Measurements from ENCODE around the gene SLC34A1. TPM values are rescaled to one million over a fixed set of nuclear protein-coding genes. Genes with fewer than 3 reads are reported as not detected.

The SLC34A1 gene
- total RNA-seq, 4 donors from 2014 or later: not detected

DNA sequence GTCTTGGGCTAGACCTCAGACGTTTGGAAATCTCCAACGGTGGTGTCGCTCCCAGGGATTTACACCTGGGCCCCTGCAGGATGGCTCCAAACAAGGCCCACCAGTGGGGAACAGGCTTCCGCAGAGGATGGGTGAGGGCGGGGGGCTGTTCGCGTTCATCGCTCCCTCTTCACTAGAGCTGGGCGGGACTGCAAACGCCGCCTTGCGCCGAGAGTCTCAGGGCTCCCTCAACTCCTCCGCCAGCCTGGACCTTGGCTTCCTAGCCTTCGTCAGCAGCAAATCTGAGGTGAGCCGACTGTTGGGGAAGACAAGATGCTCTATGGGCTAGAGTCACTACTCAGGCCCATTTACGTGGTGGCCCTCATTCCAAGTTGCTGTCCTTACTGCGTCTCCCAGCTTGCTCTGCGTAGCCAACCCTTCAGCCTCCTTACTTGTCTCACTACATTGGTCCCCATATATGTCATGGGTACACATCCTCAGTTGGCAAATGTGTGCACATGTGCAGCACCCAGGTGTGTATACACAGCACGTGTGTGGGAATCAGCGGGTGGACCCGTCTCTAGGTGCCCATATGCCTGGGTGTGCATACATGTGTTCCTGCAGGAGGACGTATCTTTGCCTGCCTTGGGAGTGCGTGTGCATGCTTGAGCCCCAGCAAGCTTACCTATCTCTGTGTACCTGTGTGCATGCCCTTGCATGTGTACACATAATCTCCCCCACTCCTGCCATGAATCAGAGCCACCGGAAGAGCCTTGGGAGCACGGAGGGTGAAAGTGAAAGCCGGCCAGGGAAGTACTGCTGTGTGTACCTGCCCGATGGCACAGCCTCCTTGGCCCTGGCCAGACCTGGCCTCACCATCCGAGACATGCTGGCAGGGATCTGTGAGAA is 16.0 kb upstream of the SLC34A1 start:
- TF ChIP-seq POLR2A (IDR thresholded peaks at IDR 0.05; ENCODE audit: low read depth): no peak
- intact Hi-C loops (cut with DNase I): no loop called here
- Histone ChIP-seq H3K4me1 (peaks cover 32 to 71% (median 58%) of the 10 kb centered on the region in 4 donors), H3K9me3 (no peaks in the 10 kb centered on the region), H3K36me3 (peaks cover 0 to 6% (median 0%) of the 10 kb centered on the region in 4 donors), H3K4me3 (peak overlapping the region in 3 of 4 donors; percentile 52 to 59 (median 56)), H3K27me3 (no peaks in the 10 kb centered on the region), H3K27ac (replicated peaks in 1 of 4) (peak overlapping the region in 3 of 4 donors; percentile 92 to 95 (median 94))
- DNase-seq (ENCODE audit: extremely low spot score): no peak
- WGBS: 86% methylated on average over 29 of the region's 29 CpGs

DNA sequence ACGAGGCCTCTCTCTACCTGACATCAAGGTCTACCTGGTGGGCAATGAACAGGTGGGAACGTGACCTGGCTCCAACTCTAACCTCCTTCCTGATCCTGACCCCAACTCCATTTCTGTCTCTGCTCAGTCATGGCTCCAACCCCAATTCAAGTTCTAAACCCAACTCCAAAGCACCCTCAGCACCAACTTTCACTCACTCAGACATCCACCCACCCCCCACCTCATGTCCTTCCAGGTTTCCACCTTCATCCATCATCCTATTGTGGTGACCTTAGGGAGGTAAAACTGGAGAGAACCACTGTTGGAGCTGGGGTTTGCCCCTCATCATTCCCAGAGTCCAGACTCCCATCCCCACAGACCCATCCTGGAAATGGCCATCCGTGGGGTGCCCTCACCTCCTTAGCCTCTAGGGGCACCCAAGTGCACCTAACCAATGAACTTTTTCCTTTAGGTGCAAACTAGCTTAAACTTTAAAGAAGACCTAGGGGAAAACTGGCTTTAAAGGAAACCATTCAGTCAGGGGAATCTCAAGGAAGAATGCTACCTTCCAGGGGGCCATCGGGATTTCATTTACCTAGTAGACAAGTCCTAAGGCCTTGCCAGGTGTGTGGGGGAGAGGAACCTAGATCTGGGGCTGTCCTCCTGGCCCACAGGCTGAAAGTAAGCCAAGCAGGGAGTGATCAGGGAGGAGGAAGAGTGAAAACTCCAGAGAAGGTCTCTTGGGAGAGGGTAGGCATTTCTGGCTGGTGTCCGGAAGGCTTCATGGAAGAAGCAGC is 15.2 kb upstream of the SLC34A1 start:
- intact Hi-C loops (cut with DNase I): no loop called here
- H3K36me3 ChIP-seq: peaks cover 0 to 6% (median 0%) of the 10 kb centered on the region in 4 donors

DNA sequence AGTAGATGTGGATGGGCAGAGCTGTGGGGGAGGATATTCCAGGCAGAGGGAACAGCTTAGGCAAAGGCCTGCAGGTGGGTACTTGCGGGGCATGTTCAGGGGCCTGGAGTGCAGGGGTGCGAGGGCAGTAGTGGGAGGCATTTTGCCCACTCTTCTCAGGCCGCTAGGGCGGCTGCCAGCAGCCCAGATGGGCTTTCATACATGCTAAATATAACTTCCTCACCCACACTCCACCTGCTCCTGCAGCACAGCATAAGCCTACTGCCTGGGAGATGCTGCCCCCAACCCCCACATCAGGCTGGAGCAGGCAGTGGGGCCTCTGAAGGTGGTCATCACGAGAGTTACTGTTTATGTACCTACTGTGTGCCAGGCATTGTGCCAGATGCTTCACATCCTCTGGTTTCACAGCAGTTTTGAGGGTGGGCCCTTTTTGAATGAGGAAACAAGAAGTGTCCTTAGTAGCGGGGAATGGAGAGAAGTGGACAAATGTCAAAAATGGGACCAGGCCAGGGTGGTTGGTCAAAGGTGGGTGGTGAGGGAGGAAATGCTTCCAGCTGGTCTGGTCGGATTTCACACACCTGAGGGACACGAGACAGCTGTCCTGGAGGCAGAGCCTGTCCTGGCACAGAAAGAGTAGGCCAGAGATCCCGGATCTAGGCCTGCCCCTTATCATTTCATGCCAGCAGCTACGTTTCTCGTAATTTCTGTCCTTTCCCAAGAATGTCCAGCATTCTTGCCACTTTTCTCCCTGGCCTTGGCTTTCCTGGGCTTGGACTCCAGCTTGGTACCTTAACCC is 14.4 kb upstream of the SLC34A1 start:
- WGBS: 71% methylated on average over 11 of the region's 11 CpGs
- no peak for DNase-seq (ENCODE audit: extremely low spot score)
- Histone ChIP-seq H3K9me3 (no peaks in the 10 kb centered on the region), H3K36me3 (peaks cover 0 to 6% (median 0%) of the 10 kb centered on the region in 4 donors), H3K27me3 (no peaks in the 10 kb centered on the region), H3K4me1 (peaks cover 25 to 57% (median 49%) of the 10 kb centered on the region in 4 donors), H3K4me3 (no peak overlapping the region), H3K27ac (replicated peaks in 1 of 4) (peak overlapping the region; percentile 44 to 70 (median 65))
- no peak for TF ChIP-seq EP300 (IDR thresholded peaks at IDR 0.05)
- TF ChIP-seq, protein P1, sequence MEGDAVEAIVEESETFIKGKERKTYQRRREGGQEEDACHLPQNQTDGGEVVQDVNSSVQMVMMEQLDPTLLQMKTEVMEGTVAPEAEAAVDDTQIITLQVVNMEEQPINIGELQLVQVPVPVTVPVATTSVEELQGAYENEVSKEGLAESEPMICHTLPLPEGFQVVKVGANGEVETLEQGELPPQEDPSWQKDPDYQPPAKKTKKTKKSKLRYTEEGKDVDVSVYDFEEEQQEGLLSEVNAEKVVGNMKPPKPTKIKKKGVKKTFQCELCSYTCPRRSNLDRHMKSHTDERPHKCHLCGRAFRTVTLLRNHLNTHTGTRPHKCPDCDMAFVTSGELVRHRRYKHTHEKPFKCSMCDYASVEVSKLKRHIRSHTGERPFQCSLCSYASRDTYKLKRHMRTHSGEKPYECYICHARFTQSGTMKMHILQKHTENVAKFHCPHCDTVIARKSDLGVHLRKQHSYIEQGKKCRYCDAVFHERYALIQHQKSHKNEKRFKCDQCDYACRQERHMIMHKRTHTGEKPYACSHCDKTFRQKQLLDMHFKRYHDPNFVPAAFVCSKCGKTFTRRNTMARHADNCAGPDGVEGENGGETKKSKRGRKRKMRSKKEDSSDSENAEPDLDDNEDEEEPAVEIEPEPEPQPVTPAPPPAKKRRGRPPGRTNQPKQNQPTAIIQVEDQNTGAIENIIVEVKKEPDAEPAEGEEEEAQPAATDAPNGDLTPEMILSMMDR (IDR thresholded peaks at IDR 0.05): no peak
- TF ChIP-seq POLR2AphosphoS5 (IDR thresholded peaks at IDR 0.05): no peak
- no peak for TF ChIP-seq POLR2A (IDR thresholded peaks at IDR 0.05; ENCODE audit: low read depth)
- intact Hi-C loops (cut with DNase I): no loop called here

More for the DNA sequence above, 15.2 kb upstream of the SLC34A1 start:
- no peaks in the 10 kb centered on the region for H3K27me3 ChIP-seq
- no peak for TF ChIP-seq EP300 (IDR thresholded peaks at IDR 0.05)
- no peak for TF ChIP-seq POLR2AphosphoS5 (IDR thresholded peaks at IDR 0.05)
- no peak for TF ChIP-seq POLR2A (IDR thresholded peaks at IDR 0.05; ENCODE audit: low read depth)
- TF ChIP-seq, protein P1 (IDR thresholded peaks at IDR 0.05): peak; percentile 25 to 66 (median 30)
- H3K4me1 ChIP-seq: peaks cover 25 to 62% (median 52%) of the 10 kb centered on the region in 4 donors
- DNase-seq (ENCODE audit: extremely low spot score): no peak
- H3K4me3 ChIP-seq: no peak overlapping the region
- no peaks in the 10 kb centered on the region for H3K9me3 ChIP-seq
- peak overlapping the region in 2 of 4 donors; percentile 0 to 65 for H3K27ac ChIP-seq (replicated peaks in 1 of 4)
- WGBS: 72% methylated on average over 5 of the region's 5 CpGs

DNA sequence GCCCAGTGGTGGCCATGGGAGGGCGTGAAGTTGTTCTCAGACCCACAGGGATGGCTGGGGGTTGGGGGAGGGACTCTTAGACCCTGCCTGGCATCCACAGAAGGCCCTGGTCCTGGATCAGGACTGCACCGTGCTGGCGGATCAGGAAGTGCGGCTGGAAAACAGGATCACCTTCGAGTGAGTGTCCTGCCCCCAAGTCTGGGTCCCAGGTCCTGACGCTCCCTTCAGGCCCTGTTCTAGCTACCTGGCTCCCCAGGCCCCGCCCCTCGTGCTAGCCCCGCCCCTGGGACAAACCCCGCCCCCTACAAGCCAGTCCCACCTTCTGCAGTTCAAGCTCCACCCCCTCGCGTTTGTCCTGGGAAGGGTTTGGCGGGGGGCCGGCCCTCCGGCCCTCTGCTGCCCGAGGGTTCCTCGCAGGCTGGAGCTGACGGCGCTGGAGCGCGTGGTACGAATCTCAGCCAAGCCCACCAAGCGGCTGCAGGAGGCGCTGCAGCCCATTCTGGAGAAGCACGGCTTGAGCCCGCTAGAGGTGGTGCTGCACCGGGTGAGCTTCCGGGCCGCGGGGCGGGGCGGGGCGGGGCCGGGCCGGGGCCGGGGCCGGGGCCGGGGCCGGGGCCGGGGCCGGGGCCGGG is 13.6 kb upstream of the SLC34A1 start:
- peak overlapping the region; percentile 44 to 70 (median 65) for H3K27ac ChIP-seq (replicated peaks in 1 of 4)
- no peaks in the 10 kb centered on the region for H3K27me3 ChIP-seq
- WGBS: 40% methylated on average over 16 of the region's 42 CpGs
- TF ChIP-seq, protein P1 (IDR thresholded peaks at IDR 0.05): peak; percentile 38 to 63 (median 54)
- TF ChIP-seq EP300 (IDR thresholded peaks at IDR 0.05) (no peak), POLR2AphosphoS5 (IDR thresholded peaks at IDR 0.05) (peak in 1 of 2 donors; percentile 69), POLR2A (IDR thresholded peaks at IDR 0.05; ENCODE audit: low read depth) (no peak)
- peak overlapping the region; percentile 39 to 58 (median 53) for H3K4me3 ChIP-seq
- no peaks in the 10 kb centered on the region for H3K9me3 ChIP-seq
- DNase-seq (ENCODE audit: extremely low spot score): no peak
- H3K4me1 ChIP-seq: peaks cover 25 to 52% (median 47%) of the 10 kb centered on the region in 4 donors
- intact Hi-C loops (cut with DNase I): no loop called here
- peaks cover 0 to 6% (median 0%) of the 10 kb centered on the region in 4 donors for H3K36me3 ChIP-seq

Data from esophagus muscularis mucosa (tissue), 4 donors.